Natural killer cell (primary cell): ENCODE data around the gene DNM2. TPM values are rescaled to one million over a fixed set of nuclear protein-coding genes. Genes with fewer than 3 reads are reported as not detected.

ENCODE experiments used
- ATAC-seq, 3 donors: fragments of 150-1000 bp in 2 of 3; fragments of 200-7000 bp in 1 of 3; cut with Tn5 transposase; 1 replicate in 1 of 3; 2 replicates in 2 of 3; pipeline ENCODE4 v1.10.0; 2021; ENCODE audit warnings: mild to moderate bottlenecking in 2 of 3, moderate library complexity in 2 of 3
- DNase-seq, 2 donors: peaks; one replicate each; pipeline versions ENCODE4 v3.0.0 to v3.0.0-alpha.2; 2013 to 2021; ENCODE audit warnings: mixed read lengths in 1 of 2
- H3K27ac ChIP-seq: one replicate; pipeline ENCODE4 v1.5.1; 2013; ENCODE audit warnings: mild to moderate bottlenecking, low read length
- H3K27me3 ChIP-seq: one replicate; pipeline ENCODE4 v1.6.1; 2013; ENCODE audit warnings: low read length; ENCODE audit not compliant: control insufficient read depth, insufficient read depth
- H3K36me3 ChIP-seq: one replicate; pipeline ENCODE4 v1.6.1; 2013; ENCODE audit warnings: low read length; ENCODE audit not compliant: control insufficient read depth, insufficient read depth
- H3K4me1 ChIP-seq: one replicate; pipeline ENCODE4 v1.6.1; 2013; ENCODE audit warnings: low read length; ENCODE audit not compliant: control insufficient read depth, insufficient read depth
- H3K4me3 ChIP-seq: one replicate; pipeline ENCODE4 v1.5.1; 2013; ENCODE audit warnings: low read length
- H3K9me3 ChIP-seq: one replicate; pipeline ENCODE4 v1.6.1; 2013; ENCODE audit warnings: low read length; ENCODE audit not compliant: control insufficient read depth, insufficient read depth
- H3K27ac Mint-ChIP-seq, 2 donors: one replicate each; pipeline ENCODE4 v1.8.0; 2022; ENCODE audit warnings: mild to moderate bottlenecking in 2 of 2, mixed read lengths in 2 of 2, moderate library complexity in 1 of 2
- H3K27me3 Mint-ChIP-seq, 2 donors: one replicate each; pipeline ENCODE4 v1.8.0; 2022; ENCODE audit warnings: low read depth in 2 of 2, mixed read lengths in 2 of 2
- H3K36me3 Mint-ChIP-seq: one replicate; pipeline ENCODE4 v1.8.0; 2022; ENCODE audit warnings: mixed read lengths
- H3K4me1 Mint-ChIP-seq, 2 donors: one replicate each; pipeline ENCODE4 v1.8.0; 2022; ENCODE audit warnings: mixed read lengths in 2 of 2
- H3K4me3 Mint-ChIP-seq: one replicate; pipeline ENCODE4 v1.8.0; 2022; ENCODE audit warnings: mild to moderate bottlenecking, moderate library complexity, mixed read lengths
- H3K9me3 Mint-ChIP-seq, 2 donors: one replicate each; pipeline ENCODE4 v1.8.0; 2022; ENCODE audit warnings: mixed read lengths in 2 of 2
- WGBS: methylation state at CpG from one replicate; pipeline ENCODE4 v1.1.7; 2013; ENCODE audit warnings: missing lambda C conversion rate; ENCODE audit not compliant: insufficient coverage; 5-methylcytosine and 5-hydroxymethylcytosine counted together
- intact Hi-C: fragments of 100-400 bp; cut with micrococcal nuclease; formaldehyde crosslinking; loops from one replicate; pipeline ENCODE4 v1.14.2; 2022
- total RNA-seq, 4 donors: library from RNA; stranded (reverse); fragments of 120-200 nt in 1 of 4; gene quantifications; one replicate each; pipeline versions ENCODE4 v1.2.3 to v1.2.4, GENCODE V29; 2013 to 2022
- TF ChIP-seq, protein P1 (sequence below): fragments of 200-600 bp; IDR thresholded peaks from one replicate; pipeline ENCODE4 v1.8.0; 2022; ENCODE audit warnings: antibody characterized with exemption

DNM2 gene
- total RNA-seq, 3 donors from 2014 or later (not counting 1 experiment from before 2014, with no cell fraction given), result 419 to 491 (median 428) TPM

GRCh38 chr19:10718205-10719196, 622 bp downstream of the DNM2 start:
- Mint-ChIP-seq H3K4me3 (peak overlapping the region; percentile 98), H3K36me3 (no peaks in the 10 kb centered on the region), H3K27ac (peak overlapping the region; percentile 92 to 95), H3K9me3 (no peaks in the 10 kb centered on the region), H3K4me1 (peaks cover 26 to 47% of the 10 kb centered on the region in 2 donors), H3K27me3 (no peaks in the 10 kb centered on the region)
- H3K36me3 ChIP-seq, result peaks cover 6% of the 10 kb centered on the region
- WGBS, result under 1% methylated on average over 70 of the region's 70 CpGs
- ATAC-seq, result peak in 2 of 3 donors; percentile 4
- TF ChIP-seq, protein P1, sequence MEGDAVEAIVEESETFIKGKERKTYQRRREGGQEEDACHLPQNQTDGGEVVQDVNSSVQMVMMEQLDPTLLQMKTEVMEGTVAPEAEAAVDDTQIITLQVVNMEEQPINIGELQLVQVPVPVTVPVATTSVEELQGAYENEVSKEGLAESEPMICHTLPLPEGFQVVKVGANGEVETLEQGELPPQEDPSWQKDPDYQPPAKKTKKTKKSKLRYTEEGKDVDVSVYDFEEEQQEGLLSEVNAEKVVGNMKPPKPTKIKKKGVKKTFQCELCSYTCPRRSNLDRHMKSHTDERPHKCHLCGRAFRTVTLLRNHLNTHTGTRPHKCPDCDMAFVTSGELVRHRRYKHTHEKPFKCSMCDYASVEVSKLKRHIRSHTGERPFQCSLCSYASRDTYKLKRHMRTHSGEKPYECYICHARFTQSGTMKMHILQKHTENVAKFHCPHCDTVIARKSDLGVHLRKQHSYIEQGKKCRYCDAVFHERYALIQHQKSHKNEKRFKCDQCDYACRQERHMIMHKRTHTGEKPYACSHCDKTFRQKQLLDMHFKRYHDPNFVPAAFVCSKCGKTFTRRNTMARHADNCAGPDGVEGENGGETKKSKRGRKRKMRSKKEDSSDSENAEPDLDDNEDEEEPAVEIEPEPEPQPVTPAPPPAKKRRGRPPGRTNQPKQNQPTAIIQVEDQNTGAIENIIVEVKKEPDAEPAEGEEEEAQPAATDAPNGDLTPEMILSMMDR, result no peak
- peak; percentile 53 to 74 for DNase-seq
- intact Hi-C loops, result no loop called here
- H3K27ac ChIP-seq, result peak overlapping the region; percentile 68
- H3K4me1 ChIP-seq, result peaks cover 48% of the 10 kb centered on the region
- peak overlapping the region; percentile 76 for H3K4me3 ChIP-seq
- no peaks in the 10 kb centered on the region for H3K9me3 ChIP-seq
- H3K27me3 ChIP-seq, result no peaks in the 10 kb centered on the region

GRCh38 chr19:10719466-10719961, 1.6 kb downstream of the DNM2 start:
- no peak for ATAC-seq
- Histone ChIP-seq H3K9me3 (no peaks in the 10 kb centered on the region), H3K4me3 (peak overlapping the region; percentile 76), H3K4me1 (peaks cover 50% of the 10 kb centered on the region), H3K36me3 (peaks cover 11% of the 10 kb centered on the region), H3K27ac (peak overlapping the region; percentile 33), H3K27me3 (no peaks in the 10 kb centered on the region)
- H3K4me3 Mint-ChIP-seq, result peak overlapping the region; percentile 98
- 43% methylated on average over 5 of the region's 5 CpGs for WGBS
- TF ChIP-seq, protein P1, result no peak
- H3K4me1 Mint-ChIP-seq, result peaks cover 31 to 56% of the 10 kb centered on the region in 2 donors
- no peaks in the 10 kb centered on the region for H3K9me3 Mint-ChIP-seq
- H3K27me3 Mint-ChIP-seq, result no peaks in the 10 kb centered on the region
- no peak for DNase-seq
- no peaks in the 10 kb centered on the region for H3K36me3 Mint-ChIP-seq
- intact Hi-C loops, result no loop called here
- H3K27ac Mint-ChIP-seq, result peak overlapping the region; percentile 92 to 95

- peaks cover 31 to 59% of the 10 kb centered on the region in 2 donors for H3K4me1 Mint-ChIP-seq
- intact Hi-C loops, result no loop called here
- no peaks in the 10 kb centered on the region for H3K36me3 Mint-ChIP-seq
- Histone ChIP-seq H3K4me1 (peaks cover 55% of the 10 kb centered on the region), H3K27ac (no peak overlapping the region), H3K9me3 (no peaks in the 10 kb centered on the region), H3K4me3 (no peak overlapping the region), H3K36me3 (peaks cover 15% of the 10 kb centered on the region), H3K27me3 (no peaks in the 10 kb centered on the region)
- H3K27me3 Mint-ChIP-seq, result no peaks in the 10 kb centered on the region
- DNase-seq (no peak), ATAC-seq (no peak)
- TF ChIP-seq, protein P1, result no peak
- H3K4me3 Mint-ChIP-seq, result peak overlapping the region; percentile 42
- 88% methylated on average over 6 of the region's 6 CpGs for WGBS
- peak overlapping the region; percentile 92 to 95 for H3K27ac Mint-ChIP-seq
- H3K9me3 Mint-ChIP-seq, result no peaks in the 10 kb centered on the region
Measured at GRCh38 chr19:10720607-10721125, 2.8 kb downstream of the DNM2 start.
